Keratinocyte (primary cell): ENCODE data around the gene KLF11. TPM values are rescaled to one million over a fixed set of nuclear protein-coding genes. Genes with fewer than 3 reads are reported as not detected.

ENCODE experiments used
- DNase-seq: peaks from one replicate; pipeline ENCODE4 v3.0.0-alpha.2; 2011; ENCODE audit warnings: low read depth, missing footprints, low spot score
- FAIRE-seq: peaks from 2 replicates; lab custom pipeline; 2011; peaks lifted over from hg19 to GRCh38; lab: Jason Lieb, UNC
- H2AFZ ChIP-seq: 2 replicates; pipeline ENCODE4 v1.6.0; 2012; ENCODE audit warnings: low read length, control low read depth, inconsistent platforms; ENCODE audit not compliant: control insufficient read depth
- H3K27ac ChIP-seq: 2 replicates; pipeline ENCODE4 v1.5.1; 2011; ENCODE audit warnings: low read length; ENCODE audit not compliant: control insufficient read depth, insufficient read depth
- H3K27me3 ChIP-seq: 3 replicates; pipeline ENCODE4 v1.6.0; 2011; ENCODE audit warnings: low read length; ENCODE audit not compliant: control insufficient read depth, insufficient read depth; ENCODE audit errors: extremely low read depth
- H3K36me3 ChIP-seq, 2 experiments: 2 replicates in 1 of 2; 3 replicates in 1 of 2; pipeline ENCODE4 v1.5.1; 2011; ENCODE audit warnings: low read length in 2 of 2, mild to moderate bottlenecking in 1 of 2; ENCODE audit not compliant: control insufficient read depth in 2 of 2, insufficient read depth in 2 of 2; ENCODE audit errors: extremely low read depth in 1 of 2
- H3K4me1 ChIP-seq: 3 replicates; pipeline ENCODE4 v1.5.1; 2011; ENCODE audit warnings: low read length; ENCODE audit not compliant: control insufficient read depth, insufficient read depth; ENCODE audit errors: extremely low read depth
- H3K4me2 ChIP-seq: 3 replicates; pipeline ENCODE4 v1.6.0; 2011; ENCODE audit warnings: low read depth, low read length; ENCODE audit not compliant: control insufficient read depth, insufficient read depth; ENCODE audit errors: extremely low read depth
- H3K4me3 ChIP-seq, 3 experiments: fragments of 200-600 bp in 1 of 3; sonication (generic) in 1 of 3; 2 replicates in 2 of 3; 3 replicates in 1 of 3; pipeline ENCODE4 v1.5.1; 2011 to 2016; ENCODE audit warnings: low read length in 3 of 3, mild to moderate bottlenecking in 3 of 3, control low read depth in 2 of 3, inconsistent platforms in 1 of 3, low read depth in 1 of 3, mixed read lengths in 1 of 3, mixed run types in 1 of 3, moderate library complexity in 1 of 3; ENCODE audit not compliant: control insufficient read depth in 2 of 3, insufficient read depth in 2 of 3; ENCODE audit errors: extremely low read depth in 1 of 3
- H3K79me2 ChIP-seq: 2 replicates; pipeline ENCODE4 v1.6.0; 2012; ENCODE audit warnings: low read length; ENCODE audit not compliant: control insufficient read depth, insufficient read depth
- H3K9ac ChIP-seq: 3 replicates; pipeline ENCODE4 v1.6.0; 2011; ENCODE audit warnings: low read length; ENCODE audit not compliant: control insufficient read depth, insufficient read depth; ENCODE audit errors: extremely low read depth
- H3K9me1 ChIP-seq: 3 replicates; pipeline ENCODE4 v1.6.0; 2011; ENCODE audit warnings: low read length; ENCODE audit not compliant: control insufficient read depth, insufficient read depth; ENCODE audit errors: extremely low read depth
- H3K9me3 ChIP-seq: 2 replicates; pipeline ENCODE4 v1.5.1; 2012; ENCODE audit warnings: low read depth, low read length; ENCODE audit not compliant: control insufficient read depth
- H4K20me1 ChIP-seq: 3 replicates; pipeline ENCODE4 v1.6.0; 2011; ENCODE audit warnings: low read length; ENCODE audit not compliant: control insufficient read depth, insufficient read depth; ENCODE audit errors: extremely low read depth
- CTCF ChIP-seq, 3 experiments: IDR thresholded peaks in 1 of 3; conservative IDR thresholded peaks in 1 of 3; optimal IDR thresholded peaks in 1 of 3; 2 replicates in 2 of 3; 3 replicates in 1 of 3; pipeline versions ENCODE3 to v1.5.1; 2011; ENCODE audit warnings: low read length in 3 of 3, mild to moderate bottlenecking in 3 of 3, moderate library complexity in 2 of 3, control low read depth in 1 of 3, inconsistent platforms in 1 of 3; ENCODE audit not compliant: insufficient read depth in 2 of 3; ENCODE audit errors: extremely low read depth in 1 of 3
- EZH2 ChIP-seq: IDR thresholded peaks from one replicate; pipeline ENCODE4 v1.6.1; 2012; ENCODE audit warnings: inconsistent platforms, mild to moderate bottlenecking, low read length, moderate library complexity
- dilution Hi-C: fragments of 300-500 bp; cut with MboI; formaldehyde crosslinking; loops from one replicate; pipeline ENCODE4 v1.7.0; 2020; ENCODE audit warnings: low sequenced_read_pairs; ENCODE audit not compliant: extremely low pct_ligation_motif_present
- polyA plus RNA-seq, 5 experiments: library from polyadenylated mRNA; depleted of rRNA in 3 of 5; stranded (reverse) in 3 of 5; stranded (forward) in 1 of 5; unstranded in 1 of 5; fragments of >200 nt; gene quantifications; 1 replicate in 1 of 5; 2 replicates in 3 of 5; 3 replicates in 1 of 5; pipeline versions ENCODE4 v1.2.1 to v1.2.3, GENCODE V29; 2011 to 2012; ENCODE audit warnings: missing spikeins in 2 of 5, low read depth in 1 of 5, low replicate concordance in 1 of 5

The KLF11 gene
- polyA plus RNA-seq, 1 donor (not counting 4 experiments of a cell fraction or from before 2014, with no cell fraction given): 7.0 TPM

- no peak for FAIRE-seq
- dilution Hi-C loops: loop anchor here (25.0 kb wide), 1 partner anchor 273 kb away; no protein-coding TSS in a partner anchor
- no peaks in the 10 kb centered on the region for H3K27me3 ChIP-seq
- no peaks in the 10 kb centered on the region for H3K9me3 ChIP-seq
- H3K9me1 ChIP-seq: no peaks in the 10 kb centered on the region
- no peaks in the 10 kb centered on the region for H3K79me2 ChIP-seq
- no peak overlapping the region for H3K4me2 ChIP-seq
- TF ChIP-seq CTCF (optimal IDR thresholded peaks at IDR 0.05 in 1 of 3, IDR thresholded peaks at IDR 0.05 in 1 of 3, conservative IDR thresholded peaks at IDR 0.05 in 1 of 3; ENCODE audit: extremely low read depth in 1 of 3, insufficient read depth in 2 of 3, low read length in 3 of 3): no peak
- TF ChIP-seq EZH2: no peak
- no peaks in the 10 kb centered on the region for H3K36me3 ChIP-seq
- H3K4me3 ChIP-seq: no peak overlapping the region
- H3K4me1 ChIP-seq: peaks cover 26% of the 10 kb centered on the region
- H3K27ac ChIP-seq: no peak overlapping the region
- no peak overlapping the region for H3K9ac ChIP-seq
- H2AFZ ChIP-seq: no peak overlapping the region
- no peaks in the 10 kb centered on the region for H4K20me1 ChIP-seq
- DNase-seq: no peak
These were observed 8.3 kb upstream of the KLF11 start for GRCh38 chr2:10035053-10035422.

GRCh38 chr2:10035633-10036032 lies 7.7 kb upstream of the KLF11 start:
- H3K4me1 ChIP-seq: peaks cover 25% of the 10 kb centered on the region
- H4K20me1 ChIP-seq: no peaks in the 10 kb centered on the region
- no peaks in the 10 kb centered on the region for H3K27me3 ChIP-seq
- H3K9me1 ChIP-seq: no peaks in the 10 kb centered on the region
- no peaks in the 10 kb centered on the region for H3K79me2 ChIP-seq
- no peak overlapping the region for H2AFZ ChIP-seq
- H3K4me3 ChIP-seq: no peak overlapping the region
- no peak overlapping the region for H3K27ac ChIP-seq
- dilution Hi-C loops: loop anchor here (25.0 kb wide), 1 partner anchor 273 kb away; no protein-coding TSS in a partner anchor
- DNase-seq (no peak), FAIRE-seq (no peak)
- TF ChIP-seq CTCF (optimal IDR thresholded peaks at IDR 0.05 in 1 of 3, IDR thresholded peaks at IDR 0.05 in 1 of 3, conservative IDR thresholded peaks at IDR 0.05 in 1 of 3; ENCODE audit: extremely low read depth in 1 of 3, insufficient read depth in 2 of 3, low read length in 3 of 3) (no peak), EZH2 (no peak)
- H3K9me3 ChIP-seq: no peaks in the 10 kb centered on the region
- H3K9ac ChIP-seq: no peak overlapping the region
- H3K36me3 ChIP-seq: no peaks in the 10 kb centered on the region
- no peak overlapping the region for H3K4me2 ChIP-seq
